GM18858 (cell line): ENCODE data around the gene CDIPT.
"Not testable (repeated sequence)": the region's sequence is repeated elsewhere in the genome, so short reads cannot be mapped to it uniquely, and the experiment has no call there.

Source experiments
- ATAC-seq: cut with Tn5 transposase; IDR thresholded peaks from one replicate; pipeline ENCODE4 v1.9.1; 2021; ENCODE audit not compliant: unreplicated experiment

CDIPT gene, protein sequence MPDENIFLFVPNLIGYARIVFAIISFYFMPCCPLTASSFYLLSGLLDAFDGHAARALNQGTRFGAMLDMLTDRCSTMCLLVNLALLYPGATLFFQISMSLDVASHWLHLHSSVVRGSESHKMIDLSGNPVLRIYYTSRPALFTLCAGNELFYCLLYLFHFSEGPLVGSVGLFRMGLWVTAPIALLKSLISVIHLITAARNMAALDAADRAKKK

DNA sequence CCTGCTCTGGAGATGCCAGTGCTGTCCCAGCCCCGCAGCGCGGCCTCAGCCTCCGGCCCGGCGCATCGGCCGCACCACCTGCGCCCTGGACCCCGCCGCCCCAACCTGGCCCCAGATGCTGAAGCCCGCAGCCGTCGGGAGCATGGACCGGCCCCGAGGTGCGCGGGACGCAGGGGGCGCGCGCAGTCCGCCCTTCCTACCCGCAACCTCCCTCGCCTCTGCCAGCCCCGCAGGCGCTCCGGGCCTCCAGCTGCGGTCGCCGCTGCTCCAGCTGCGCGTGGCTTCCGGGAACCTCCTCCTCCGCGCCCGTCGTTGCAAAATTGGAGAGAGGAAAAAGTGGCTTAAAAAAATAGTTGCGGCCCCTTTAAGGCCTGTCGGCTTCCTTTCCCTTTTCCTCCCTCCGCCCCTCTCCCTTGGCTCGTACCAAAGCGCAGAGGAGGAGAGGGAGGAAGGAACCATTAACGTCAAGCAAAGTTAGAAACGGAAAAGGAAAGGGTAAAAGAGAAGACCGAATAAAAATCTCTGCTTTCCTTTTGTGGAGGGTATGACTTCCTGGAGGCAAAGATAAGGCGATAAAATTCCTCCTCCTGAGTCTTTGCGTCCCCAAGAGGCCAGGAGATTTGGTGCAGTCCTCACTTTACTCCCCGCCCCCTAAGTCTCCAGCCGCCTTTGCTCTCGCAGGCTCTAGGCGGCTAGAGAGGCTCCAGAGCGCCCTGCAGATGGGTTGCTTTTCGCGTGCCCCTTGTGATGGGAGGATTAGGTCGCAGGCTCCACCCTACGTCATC is at the start of gene CDIPT:
TSS of gene CDIPT (minus strand) at position 343 of the 785 bp plus-strand sequence. CDS start 369 bp downstream, outside the sequence.
- ATAC-seq: peak; percentile 82

DNA sequence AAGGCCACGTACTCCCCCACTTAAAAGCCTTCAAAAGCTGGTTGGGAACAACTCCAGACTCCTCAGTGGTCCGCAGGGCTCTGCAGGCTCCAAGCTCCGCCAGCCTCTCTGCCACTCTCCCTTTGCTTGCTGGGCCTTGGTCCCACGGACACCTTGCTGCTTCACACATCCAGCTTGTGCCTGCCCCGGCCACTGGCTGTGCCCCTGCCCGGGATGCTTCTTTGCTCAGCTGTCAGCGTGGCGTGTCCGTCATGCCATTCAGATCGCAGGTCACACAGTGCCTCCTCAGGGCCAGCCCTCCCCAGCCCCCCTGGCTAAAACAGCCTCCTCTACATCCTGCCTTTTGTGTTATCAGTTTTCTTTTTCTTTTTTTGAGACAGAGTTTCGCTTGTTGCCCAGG is 49.1 kb upstream of the CDIPT start:
- ATAC-seq: no peak

DNA sequence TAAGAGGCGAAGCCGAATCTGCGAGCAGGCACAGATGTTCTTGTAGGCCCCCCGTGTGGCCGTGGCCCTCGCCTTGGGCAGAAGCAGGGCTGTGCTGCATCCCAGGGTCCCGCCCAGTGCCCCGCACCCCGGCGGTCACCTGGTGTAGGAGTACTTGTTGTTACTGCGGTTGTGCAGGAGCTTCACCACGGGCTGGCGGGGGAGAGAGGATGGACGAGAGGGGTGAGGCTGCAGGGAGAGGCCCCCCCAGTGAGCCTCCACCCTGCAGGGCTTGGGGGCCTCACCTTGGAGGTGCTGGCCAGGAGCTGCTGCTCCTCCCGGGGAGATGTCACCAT is 48.6 kb upstream of the CDIPT start:
- ATAC-seq: no peak

DNA sequence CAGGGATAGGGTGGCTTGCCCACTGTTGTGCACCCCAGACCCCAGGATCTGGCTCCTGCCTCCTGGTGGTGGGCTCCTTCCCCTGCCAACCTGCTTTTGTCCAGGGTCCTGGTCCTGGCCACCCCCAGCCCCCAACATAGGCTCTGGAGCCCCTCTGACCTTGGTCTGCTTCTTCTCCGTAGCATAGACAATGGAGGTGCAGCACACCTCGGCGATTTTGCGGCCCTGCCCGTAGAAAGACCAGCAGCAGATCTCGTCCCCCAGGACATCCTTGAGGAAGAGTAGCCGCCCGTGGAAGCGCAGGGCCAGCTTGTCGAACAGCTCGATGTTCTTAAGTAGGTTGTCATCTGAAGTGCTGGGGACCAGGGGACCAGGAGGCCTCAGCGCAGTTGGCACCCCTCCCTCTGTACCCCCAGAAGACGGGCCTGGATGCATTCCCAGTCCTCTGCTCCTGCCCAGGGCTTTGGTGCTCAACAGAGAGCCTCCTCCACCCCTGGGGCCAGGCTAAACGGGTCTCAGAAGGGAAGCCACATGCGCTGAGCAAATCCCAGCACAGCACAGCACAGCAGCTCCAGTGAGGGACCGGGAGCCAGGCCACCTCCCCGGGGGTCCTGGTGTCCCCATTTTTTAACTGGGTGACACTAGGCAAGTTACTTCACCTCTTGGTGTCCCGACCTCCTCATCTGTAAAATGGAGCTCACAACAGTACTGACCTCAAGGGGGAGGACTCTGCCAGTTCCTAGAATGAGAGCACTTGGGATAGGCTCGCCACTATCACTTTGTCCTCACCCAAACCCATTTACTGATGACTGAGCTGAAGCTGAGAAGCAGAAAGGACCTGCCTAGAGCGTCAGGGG is 48.0 kb upstream of the CDIPT start:
- ATAC-seq: no peak

DNA sequence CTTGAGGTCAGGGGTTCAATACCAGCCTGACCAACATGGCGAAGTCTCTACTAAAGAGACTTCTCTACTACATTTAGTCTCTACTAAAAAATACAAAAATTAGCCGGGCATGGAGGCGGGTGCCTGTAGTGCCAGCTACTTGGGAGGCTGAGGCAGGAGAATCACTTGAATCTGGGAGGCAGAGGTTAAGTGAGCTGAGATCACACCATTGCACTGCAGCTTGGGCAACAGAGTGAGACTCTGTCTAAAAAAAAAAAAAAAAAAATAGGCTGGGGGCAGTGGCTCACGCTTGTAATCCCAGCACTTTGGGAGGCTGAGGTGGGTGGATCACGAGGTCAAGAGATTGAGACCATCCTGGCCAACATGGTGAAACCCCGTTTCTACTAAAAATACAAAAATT is 46.8 kb upstream of the CDIPT start:
- ATAC-seq: not testable (repeated sequence)

GRCh38 chr16:29909391-29909790 is 46.4 kb upstream of the CDIPT start:
- ATAC-seq: no peak

- no peak for ATAC-seq
These were observed 45.7 kb upstream of the CDIPT start for GRCh38 chr16:29908719-29909220.

GRCh38 chr16:29907973-29908372 is 44.9 kb upstream of the CDIPT start:
- ATAC-seq: no peak

DNA sequence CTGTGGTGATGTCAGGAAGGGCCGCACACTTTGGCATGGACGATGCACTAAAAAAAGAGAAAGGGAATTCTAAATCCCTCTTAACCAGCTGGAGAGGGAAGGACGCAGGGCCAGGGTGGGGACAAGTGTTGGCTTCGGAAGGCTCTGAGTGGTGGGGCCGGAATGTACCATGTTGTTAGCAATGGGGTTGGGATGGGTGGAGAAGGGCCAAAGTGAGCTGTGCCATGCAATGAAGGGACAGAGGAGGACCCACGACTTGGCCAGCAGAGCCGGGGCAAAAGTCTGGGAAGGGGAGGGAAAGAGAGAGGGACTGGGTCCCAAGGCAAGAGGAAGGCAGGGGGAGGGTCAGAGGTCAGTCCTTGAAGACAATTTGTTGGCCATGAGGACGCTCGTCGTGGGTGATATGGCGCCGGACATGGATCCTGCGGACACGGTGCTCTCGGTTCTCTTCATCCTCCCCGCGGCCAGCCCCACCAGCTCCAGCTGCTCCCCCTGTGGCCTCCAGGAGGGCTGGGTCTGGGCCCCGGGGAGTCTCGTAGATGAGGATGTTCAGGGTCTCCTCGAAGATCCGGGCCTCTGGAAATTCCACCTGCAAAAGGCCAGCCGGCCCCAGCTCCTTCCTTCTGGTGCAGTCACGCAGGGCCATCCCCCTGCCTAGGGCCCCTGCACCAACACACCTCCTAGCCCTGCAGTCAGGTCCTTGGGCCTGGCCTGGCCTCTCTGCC is 43.7 kb upstream of the CDIPT start:
- ATAC-seq: no peak

DNA sequence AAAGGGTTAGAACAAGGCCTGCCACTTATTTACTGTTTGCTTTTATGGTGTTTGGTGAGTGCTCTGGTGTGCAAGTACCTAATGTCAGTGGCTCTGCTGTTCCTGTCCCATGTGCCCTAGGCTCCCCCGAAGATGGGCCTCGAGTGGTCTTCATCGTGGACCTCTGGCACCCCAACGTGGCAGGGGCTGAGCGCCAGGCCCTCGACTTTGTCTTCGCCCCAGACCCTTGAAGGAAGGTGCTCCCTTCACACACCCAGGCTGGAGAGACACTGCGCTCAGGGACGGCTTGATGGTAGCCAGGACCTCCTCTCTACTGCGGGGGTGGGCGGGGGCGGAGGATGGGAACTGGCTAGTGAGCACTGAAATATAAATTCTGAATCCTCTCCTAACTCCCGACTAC is 42.6 kb upstream of the CDIPT start:
- ATAC-seq: no peak

DNA sequence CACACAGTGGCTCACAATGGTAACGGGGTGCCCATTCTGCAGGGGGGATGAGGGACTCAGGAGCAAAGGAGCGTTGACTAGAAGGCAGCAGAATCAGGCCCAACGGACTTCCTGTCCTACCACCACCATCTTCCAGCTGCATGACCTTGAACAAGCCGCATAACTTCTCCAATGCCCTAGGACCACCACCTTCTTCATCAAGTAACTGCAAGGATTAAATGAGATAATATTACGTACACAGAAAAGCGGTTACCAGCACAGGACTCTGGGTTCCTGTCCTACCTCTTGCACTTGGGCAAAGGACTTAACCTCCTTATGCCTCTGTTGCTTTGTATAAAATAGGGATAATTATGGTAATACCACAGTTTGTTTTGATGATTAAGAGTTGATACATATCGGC is 41.9 kb upstream of the CDIPT start:
- ATAC-seq: no peak

- ATAC-seq: no peak
These were observed 40.6 kb upstream of the CDIPT start for GRCh38 chr16:29903590-29903989.

- ATAC-seq: no peak
These were observed 38.5 kb upstream of the CDIPT start for GRCh38 chr16:29901607-29901945.

- ATAC-seq: no peak
These were observed 38.0 kb upstream of the CDIPT start for GRCh38 chr16:29900888-29901606.

GRCh38 chr16:29900102-29900887 is 37.3 kb upstream of the CDIPT start, which contains the start of gene ASPHD1:
Gene ASPHD1, plus strand, starts transcription at chr16:29900488. Its CDS starts 484 bp downstream, at chr16:29900972.
- ATAC-seq: no peak

DNA sequence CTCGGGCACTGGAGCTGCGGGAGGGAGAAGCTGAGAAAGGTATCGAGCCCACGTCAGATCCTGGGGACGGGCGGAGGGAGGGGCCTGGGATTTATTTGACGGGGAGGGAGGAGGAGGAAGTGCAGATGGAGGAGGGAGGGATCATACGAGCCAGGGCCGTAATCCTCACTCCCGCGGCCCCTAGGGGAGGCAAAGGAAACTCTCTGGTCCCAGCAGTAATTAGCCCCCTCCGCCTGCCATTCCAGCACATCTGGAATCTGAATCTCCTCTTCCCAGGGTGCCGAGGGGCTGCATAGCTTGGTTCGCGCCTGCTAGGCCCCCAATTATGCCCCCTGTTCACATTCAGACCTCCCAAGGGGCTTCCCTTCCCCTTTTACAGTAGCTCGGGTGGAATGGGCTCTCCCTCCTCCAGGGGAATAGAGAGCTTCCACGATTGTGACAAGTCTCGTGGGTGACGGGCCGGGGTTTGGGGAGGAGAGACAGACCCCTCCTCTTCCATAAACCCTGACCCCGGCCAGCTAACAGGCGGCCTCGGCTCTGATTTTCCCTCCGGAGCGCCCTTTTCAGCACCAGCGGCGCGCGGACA is 36.6 kb upstream of the CDIPT start, which contains the start of gene SEZ6L2:
TSS of gene SEZ6L2 (minus strand) at position 35 of the 586 bp plus-strand sequence. CDS start 531 bp downstream, outside the sequence.
- no peak for ATAC-seq

DNA sequence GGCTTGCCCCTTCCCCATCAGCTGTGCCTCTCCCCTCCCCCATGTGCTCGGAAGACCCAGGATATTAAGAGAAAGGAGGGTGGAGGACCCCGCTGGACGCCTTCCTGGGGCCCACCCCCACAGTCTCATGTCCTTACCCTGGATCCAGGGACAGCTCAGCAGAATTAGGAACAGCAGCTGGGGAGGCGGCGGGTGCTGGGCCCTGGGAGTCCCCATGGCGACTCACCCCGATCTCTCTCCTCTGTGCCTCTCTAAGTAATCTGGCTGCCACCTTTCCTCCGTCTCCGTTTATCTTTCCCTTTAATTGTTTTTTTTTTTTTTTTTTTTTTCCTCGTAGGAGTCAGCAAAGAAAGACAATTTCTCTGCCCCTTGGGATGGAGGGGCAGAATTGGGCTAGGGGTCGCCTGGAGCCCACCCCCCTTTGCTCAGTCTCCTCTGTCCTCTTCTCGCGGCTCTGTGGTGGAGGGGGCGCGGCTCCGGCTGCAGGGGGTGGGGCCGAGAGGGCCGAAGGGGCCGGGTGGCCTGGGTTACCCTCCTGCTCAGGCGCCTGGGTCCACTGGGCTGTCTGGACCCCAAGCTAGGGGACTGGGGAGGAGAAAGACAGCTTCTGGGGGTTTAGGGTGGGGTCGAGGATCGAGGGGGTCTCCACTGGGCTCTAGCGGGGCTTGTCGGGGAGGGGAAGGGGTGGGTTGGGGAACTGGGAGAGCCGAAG is 35.9 kb upstream of the CDIPT start:
- ATAC-seq: no peak

DNA sequence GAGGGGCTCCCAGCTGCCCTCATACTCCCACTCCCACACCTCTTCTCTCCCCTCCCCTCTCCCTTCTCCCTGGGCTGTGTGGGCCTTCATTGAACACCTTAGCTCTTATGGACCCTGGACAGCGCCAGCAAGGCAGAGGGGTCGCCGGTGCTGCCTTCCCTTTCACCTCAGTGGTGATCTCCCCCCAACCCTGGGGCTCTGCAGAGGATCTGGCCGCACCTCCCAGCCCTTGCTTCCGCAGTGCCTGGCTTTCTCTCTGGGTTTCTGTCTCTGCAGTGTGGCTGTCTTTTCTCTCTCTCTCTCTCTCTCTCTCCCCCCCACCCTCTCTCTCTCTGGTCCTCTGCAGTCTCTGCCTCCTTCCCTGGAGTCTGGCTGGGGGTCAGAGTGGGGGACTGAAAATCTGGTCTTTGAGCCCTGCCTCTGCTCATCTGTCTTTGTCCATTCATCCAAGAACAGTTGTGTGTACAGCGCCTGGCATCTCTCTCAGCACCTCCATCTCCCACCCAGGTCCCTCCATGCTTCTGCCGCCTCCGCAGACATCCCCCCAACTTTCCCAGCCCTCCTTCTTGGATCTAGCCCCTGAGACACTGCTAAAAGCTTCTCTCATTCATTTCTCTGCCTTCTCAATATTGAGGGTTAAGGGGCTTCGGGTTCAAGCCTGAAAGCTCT is 35.2 kb upstream of the CDIPT start:
- no peak for ATAC-seq
